ENCODE measurements around the gene TPGS1. TPM values are rescaled to one million over a fixed set of nuclear protein-coding genes. Genes with fewer than 3 reads are reported as not detected.

TPGS1 gene
- total and polyA plus RNA-seq, 2 donors (not counting 3 experiments of a cell fraction or from before 2014, with no cell fraction given), result 20.9 to 24.7 TPM

GRCh38 chr19:548886-549830 lies 41.9 kb downstream of the TPGS1 start:
- TF ChIP-seq CTCF (IDR thresholded peaks at IDR 0.05; ENCODE audit: extremely low read depth in 1 of 2, insufficient read depth in 1 of 2, low read depth in 1 of 2, low read length in 2 of 2) (no peak), EZH2 (IDR thresholded peaks at IDR 0.05; ENCODE audit: borderline replicate concordance, low read depth, low read length, severe bottlenecking) (no peak)
- CTCF ChIA-PET, result no interaction called here
- H3K36me3 ChIP-seq (ENCODE audit: control insufficient read depth in 2 of 2, extremely low read depth in 1 of 2, insufficient read depth in 2 of 2, low read length in 2 of 2), result no peaks in the 10 kb centered on the region
- no peak overlapping the region for H3K27ac ChIP-seq (ENCODE audit: insufficient read depth, low read depth, low read length)
- no TSS peak for BruUV-seq (replicated peaks)
- H3K4me2 ChIP-seq (ENCODE audit: insufficient read depth, low read length), result no peak overlapping the region
- H3K4me1 ChIP-seq (ENCODE audit: control insufficient read depth, extremely low read depth, insufficient read depth, low read length), result no peaks in the 10 kb centered on the region
- no peaks in the 10 kb centered on the region for H3K79me2 ChIP-seq (ENCODE audit: control insufficient read depth, insufficient read depth, low read length)
- no peaks in the 10 kb centered on the region for H3K9me1 ChIP-seq (replicated peaks; ENCODE audit: control insufficient read depth, extremely low read depth, insufficient read depth, low read length)
- no peak overlapping the region for H3K9ac ChIP-seq (replicated peaks; ENCODE audit: extremely low read depth, insufficient read depth, low read length)
- H3K9me3 ChIP-seq (replicated peaks; ENCODE audit: control insufficient read depth, insufficient read depth, low read length), result no peaks in the 10 kb centered on the region
- FAIRE-seq (no peak), DNase-seq (ENCODE audit: low read depth, low spot score) (no peak)
- intact Hi-C loops (cut with micrococcal nuclease) (no loop called here), dilution Hi-C loops (cut with MboI; ENCODE audit: extremely low pct_ligation_motif_present, low sequenced_read_pairs) (no loop called here)
- no peak overlapping the region for H3K4me3 ChIP-seq (replicated peaks in 1 of 3; ENCODE audit: insufficient read depth in 1 of 3, low read depth in 1 of 3, low read length in 3 of 3)
- H3K27me3 ChIP-seq (ENCODE audit: control insufficient read depth in 2 of 2, insufficient read depth in 2 of 2, low read length in 2 of 2), result no peaks in the 10 kb centered on the region
- POLR2A ChIA-PET, result no interaction called here
- H2AFZ ChIP-seq (ENCODE audit: low read depth, low read length), result no peak overlapping the region
- H4K20me1 ChIP-seq (replicated peaks; ENCODE audit: control insufficient read depth, extremely low read depth, insufficient read depth, low read length), result no peaks in the 10 kb centered on the region

GRCh38 chr19:554817-555216 lies 47.5 kb downstream of the TPGS1 start:
- POLR2A ChIA-PET, result interaction anchor here (1.3 kb wide), 1 partner anchor 10 kb away, joined by 6 read pairs; no protein-coding TSS in a partner anchor
- DNase-seq (ENCODE audit: low read depth, low spot score) (no peak), FAIRE-seq (no peak)
- H4K20me1 ChIP-seq (replicated peaks; ENCODE audit: control insufficient read depth, extremely low read depth, insufficient read depth, low read length), result no peaks in the 10 kb centered on the region
- H3K36me3 ChIP-seq (ENCODE audit: control insufficient read depth in 2 of 2, extremely low read depth in 1 of 2, insufficient read depth in 2 of 2, low read length in 2 of 2), result no peaks in the 10 kb centered on the region
- no peak overlapping the region for H3K9ac ChIP-seq (replicated peaks; ENCODE audit: extremely low read depth, insufficient read depth, low read length)
- TF ChIP-seq CTCF (IDR thresholded peaks at IDR 0.05; ENCODE audit: extremely low read depth in 1 of 2, insufficient read depth in 1 of 2, low read depth in 1 of 2, low read length in 2 of 2), result no peak
- no peak for TF ChIP-seq POLR2AphosphoS5 (IDR thresholded peaks at IDR 0.05; ENCODE audit: insufficient read depth, low read depth, low read length)
- no peak for TF ChIP-seq JUN (IDR thresholded peaks at IDR 0.05; ENCODE audit: borderline replicate concordance, insufficient read depth, insufficient read length, low read depth)
- TF ChIP-seq EZH2 (IDR thresholded peaks at IDR 0.05; ENCODE audit: borderline replicate concordance, low read depth, low read length, severe bottlenecking), result no peak
- no peak overlapping the region for H3K4me3 ChIP-seq (replicated peaks in 1 of 3; ENCODE audit: insufficient read depth in 1 of 3, low read depth in 1 of 3, low read length in 3 of 3)
- H3K4me1 ChIP-seq (ENCODE audit: control insufficient read depth, extremely low read depth, insufficient read depth, low read length), result no peaks in the 10 kb centered on the region
- no peaks in the 10 kb centered on the region for H3K9me1 ChIP-seq (replicated peaks; ENCODE audit: control insufficient read depth, extremely low read depth, insufficient read depth, low read length)
- no TSS peak for BruUV-seq (replicated peaks)
- no peaks in the 10 kb centered on the region for H3K9me3 ChIP-seq (replicated peaks; ENCODE audit: control insufficient read depth, insufficient read depth, low read length)
- H3K27me3 ChIP-seq (ENCODE audit: control insufficient read depth in 2 of 2, insufficient read depth in 2 of 2, low read length in 2 of 2), result no peaks in the 10 kb centered on the region
- dilution Hi-C loops (cut with MboI; ENCODE audit: extremely low pct_ligation_motif_present, low sequenced_read_pairs), result no loop called here
- intact Hi-C loops (cut with micrococcal nuclease), result no loop called here
- CTCF ChIA-PET, result no interaction called here
- H3K79me2 ChIP-seq (ENCODE audit: control insufficient read depth, insufficient read depth, low read length), result no peaks in the 10 kb centered on the region
- no peak overlapping the region for H3K4me2 ChIP-seq (ENCODE audit: insufficient read depth, low read length)
- no peak overlapping the region for H2AFZ ChIP-seq (ENCODE audit: low read depth, low read length)
- H3K27ac ChIP-seq (ENCODE audit: insufficient read depth, low read depth, low read length), result no peak overlapping the region

Data from endothelial cell of umbilical vein (primary cell).